SK-N-SH (cell line): ENCODE results near the gene WNT1. TPM values are rescaled to one million over a fixed set of nuclear protein-coding genes. Genes with fewer than 3 reads are reported as not detected.
A peak's percentile ranks its signal among the peaks of the same experiment; 100 is the strongest.

Source experiments
- CTCF ChIA-PET: fragments of 300-600, 350-600 bp; formaldehyde crosslinking; extraction: SDS; loops from one replicate; lab custom pipeline; 2021; lab: Yijun Ruan, JAX
- POLR2A ChIA-PET: fragments of 350-600 bp; sonication (Branson Sonifier 250); formaldehyde crosslinking; extraction: SDS; loops from one replicate; lab custom pipeline; 2020; ENCODE audit warnings: antibody characterized with exemption, inconsistent platforms; lab: Yijun Ruan, JAX
- DNase-seq: peaks from one replicate; pipeline ENCODE4 v3.0.0; 2012
- H2AFZ ChIP-seq: fragments of 200-600 bp; sonication (generic); 2 replicates; pipeline ENCODE4 v1.8.1; 2016; ENCODE audit warnings: antibody characterized with exemption, mild to moderate bottlenecking, low read depth
- H3F3A ChIP-seq: fragments of 200-600 bp; sonication (generic); replicated peaks from 2 replicates; pipeline ENCODE3; 2016; ENCODE audit warnings: antibody characterized with exemption, mild to moderate bottlenecking; ENCODE audit not compliant: insufficient read depth
- H3K27ac ChIP-seq, 2 experiments: fragments of 200-500 bp in 1 of 2; fragments of 200-600 bp in 1 of 2; sonication (Bioruptor generic) in 1 of 2; sonication (generic), shearing (Covaris generic) in 1 of 2; 2 replicates each; pipeline versions ENCODE4 v1.5.1 to v1.6.1; 2014 to 2016; ENCODE audit warnings: low read depth in 2 of 2, inconsistent platforms in 1 of 2, low read length in 1 of 2, mild to moderate bottlenecking in 1 of 2, mixed read lengths in 1 of 2
- H3K27me3 ChIP-seq: fragments of 200-600 bp; sonication (generic), shearing (Covaris generic); 2 replicates; pipeline ENCODE4 v1.6.1; 2016; ENCODE audit warnings: mixed run types; ENCODE audit not compliant: insufficient read depth
- H3K36me3 ChIP-seq, 2 experiments: fragments of 200-500 bp in 1 of 2; fragments of 200-600 bp in 1 of 2; sonication (Bioruptor generic) in 1 of 2; sonication (generic) in 1 of 2; replicated peaks in 1 of 2; 2 replicates each; pipeline versions ENCODE3 to v1.5.1; 2014 to 2016; ENCODE audit warnings: low read length in 1 of 2, mild to moderate bottlenecking in 1 of 2; ENCODE audit not compliant: insufficient read depth in 2 of 2, control insufficient read depth in 1 of 2
- H3K4me1 ChIP-seq, 2 experiments: fragments of 200-500 bp in 1 of 2; fragments of 200-600 bp in 1 of 2; sonication (Bioruptor generic) in 1 of 2; sonication (generic), shearing (Covaris generic) in 1 of 2; 2 replicates each; pipeline versions ENCODE4 v1.5.1 to v1.6.1; 2014 to 2016; ENCODE audit warnings: low read depth in 1 of 2, low read length in 1 of 2, mixed run types in 1 of 2; ENCODE audit not compliant: insufficient read depth in 2 of 2, control insufficient read depth in 1 of 2
- H3K4me2 ChIP-seq: fragments of 200-600 bp; sonication (generic), shearing (Covaris generic); 2 replicates; pipeline ENCODE4 v1.6.1; 2017; ENCODE audit warnings: mixed run types
- H3K4me3 ChIP-seq, 2 experiments: fragments of 200-500 bp in 1 of 2; fragments of 200-600 bp in 1 of 2; sonication (Bioruptor generic) in 1 of 2; sonication (generic), shearing (Covaris generic) in 1 of 2; 2 replicates each; pipeline versions ENCODE4 v1.5.1 to v1.8.1; 2014 to 2016; ENCODE audit warnings: low read depth in 2 of 2, inconsistent platforms in 1 of 2, low read length in 1 of 2, mild to moderate bottlenecking in 1 of 2, mixed read lengths in 1 of 2, moderate library complexity in 1 of 2
- H3K79me2 ChIP-seq: fragments of 200-600 bp; sonication (generic); 2 replicates; pipeline ENCODE4 v1.8.1; 2017; ENCODE audit warnings: mild to moderate bottlenecking; ENCODE audit not compliant: insufficient read depth
- H3K9ac ChIP-seq: fragments of 200-600 bp; sonication (generic); 2 replicates; pipeline ENCODE4 v1.6.1; 2017; ENCODE audit warnings: mixed run types
- H3K9me2 ChIP-seq: fragments of 200-600 bp; sonication (generic); 2 replicates; pipeline ENCODE4 v1.6.1; 2017; ENCODE audit warnings: mixed run types
- H3K9me3 ChIP-seq: fragments of 200-600 bp; sonication (generic); 2 replicates; pipeline ENCODE4 v1.6.1; 2017; ENCODE audit warnings: mixed run types, mild to moderate bottlenecking, moderate library complexity
- H4K20me1 ChIP-seq: fragments of 200-600 bp; sonication (generic); 2 replicates; pipeline ENCODE4 v1.6.1; 2017; ENCODE audit warnings: mild to moderate bottlenecking, mixed run types; ENCODE audit not compliant: insufficient read depth
- EP300 ChIP-seq, 2 experiments: IDR thresholded peaks; 2 replicates each; pipeline versions ENCODE4 v1.4.0 to v1.6.1; 2012; ENCODE audit warnings: borderline replicate concordance in 1 of 2, low read depth in 1 of 2, low read length in 1 of 2
- FOSL2 ChIP-seq: IDR thresholded peaks from 2 replicates; pipeline ENCODE4 v1.4.0; 2012; ENCODE audit warnings: low read depth, mild to moderate bottlenecking, moderate library complexity, borderline replicate concordance
- FOXJ3 ChIP-seq: sonication (generic); formaldehyde crosslinking; IDR thresholded peaks from 2 replicates; pipeline ENCODE4 v1.5.1; 2020; ENCODE audit warnings: mild to moderate bottlenecking, missing genetic modification reagents
- JUND ChIP-seq: IDR thresholded peaks from 2 replicates; pipeline ENCODE4 v1.4.0; 2012
- RAD21 ChIP-seq: IDR thresholded peaks from 2 replicates; pipeline ENCODE4 v1.6.1; 2012; ENCODE audit warnings: mild to moderate bottlenecking, low read length
- REST ChIP-seq: IDR thresholded peaks from 2 replicates; pipeline ENCODE4 v1.6.1; 2012; ENCODE audit warnings: mild to moderate bottlenecking, low read depth, low read length, moderate library complexity
- USF1 ChIP-seq: IDR thresholded peaks from 2 replicates; pipeline ENCODE4 v1.4.0; 2012; ENCODE audit warnings: low read depth, borderline replicate concordance
- YY1 ChIP-seq: IDR thresholded peaks from 2 replicates; pipeline ENCODE4 v1.4.0; 2012; ENCODE audit warnings: low read depth, mild to moderate bottlenecking
- WGBS: methylation state at CpG from one replicate; pipeline ENCODE4 v1.1.6; 2017; ENCODE audit warnings: low lambda C conversion rate; 5-methylcytosine and 5-hydroxymethylcytosine counted together
- polyA plus RNA-seq, 3 experiments: library from polyadenylated mRNA; depleted of rRNA; stranded (reverse); fragments of >200 nt; gene quantifications; 2 replicates each; pipeline ENCODE4 v1.2.3, GENCODE V29; 2012
- TF ChIP-seq, protein P1 (sequence below): fragments of 200-600 bp; sonication (generic); IDR thresholded peaks from 2 replicates; pipeline ENCODE4 v1.6.1; 2017; ENCODE audit warnings: antibody characterized with exemption, mild to moderate bottlenecking, moderate library complexity

WNT1 gene
- polyA plus RNA-seq, 1 of the 3 experiments (the other 2 are of a cell fraction), result not detected

- no peak for TF ChIP-seq FOSL2
- no peak for TF ChIP-seq FOXJ3 (CRISPR knock-in tag)
- TF ChIP-seq JUND, result no peak
- no peak for TF ChIP-seq YY1
- no peak for TF ChIP-seq EP300 (IDR thresholded peaks at IDR 0.05; ENCODE audit: borderline replicate concordance in 1 of 2, low read depth in 1 of 2, low read length in 1 of 2)
- TF ChIP-seq, protein P1, sequence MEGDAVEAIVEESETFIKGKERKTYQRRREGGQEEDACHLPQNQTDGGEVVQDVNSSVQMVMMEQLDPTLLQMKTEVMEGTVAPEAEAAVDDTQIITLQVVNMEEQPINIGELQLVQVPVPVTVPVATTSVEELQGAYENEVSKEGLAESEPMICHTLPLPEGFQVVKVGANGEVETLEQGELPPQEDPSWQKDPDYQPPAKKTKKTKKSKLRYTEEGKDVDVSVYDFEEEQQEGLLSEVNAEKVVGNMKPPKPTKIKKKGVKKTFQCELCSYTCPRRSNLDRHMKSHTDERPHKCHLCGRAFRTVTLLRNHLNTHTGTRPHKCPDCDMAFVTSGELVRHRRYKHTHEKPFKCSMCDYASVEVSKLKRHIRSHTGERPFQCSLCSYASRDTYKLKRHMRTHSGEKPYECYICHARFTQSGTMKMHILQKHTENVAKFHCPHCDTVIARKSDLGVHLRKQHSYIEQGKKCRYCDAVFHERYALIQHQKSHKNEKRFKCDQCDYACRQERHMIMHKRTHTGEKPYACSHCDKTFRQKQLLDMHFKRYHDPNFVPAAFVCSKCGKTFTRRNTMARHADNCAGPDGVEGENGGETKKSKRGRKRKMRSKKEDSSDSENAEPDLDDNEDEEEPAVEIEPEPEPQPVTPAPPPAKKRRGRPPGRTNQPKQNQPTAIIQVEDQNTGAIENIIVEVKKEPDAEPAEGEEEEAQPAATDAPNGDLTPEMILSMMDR, result no peak
- TF ChIP-seq, all 33 proteins: peak for 0
Measured at GRCh38 chr12:49027846-49028555, 49.9 kb downstream of the WNT1 start (continued).

GRCh38 chr12:49028666-49029275, 50.6 kb downstream of the WNT1 start:
- H4K20me1 ChIP-seq, result no peaks in the 10 kb centered on the region
- H3K27me3 ChIP-seq, result no peaks in the 10 kb centered on the region
- H3K9me3 ChIP-seq, result no peaks in the 10 kb centered on the region
- no peaks in the 10 kb centered on the region for H3K79me2 ChIP-seq
- no peaks in the 10 kb centered on the region for H3K9me2 ChIP-seq
- H3F3A ChIP-seq, result peaks cover 9% of the 10 kb centered on the region
- ChIA-PET CTCF (interaction anchor here (1.1 to 2.6 kb wide), 2 partner anchors 15 to 105 kb away, joined by 3 to 18 read pairs; no protein-coding TSS in a partner anchor), POLR2A (interaction anchor here (1.3 kb wide), 1 partner anchor 12 kb away, joined by 3 read pairs; no protein-coding TSS in a partner anchor)
- TF ChIP-seq EP300 (IDR thresholded peaks at IDR 0.05; ENCODE audit: borderline replicate concordance in 1 of 2, low read depth in 1 of 2, low read length in 1 of 2) (no peak), YY1 (no peak), USF1 (no peak), REST (no peak), RAD21 (no peak)
- H3K4me3 ChIP-seq, result no peak overlapping the region
- H3K9ac ChIP-seq, result no peak overlapping the region
- WGBS, result 84% methylated on average over 10 of the region's 10 CpGs
- H3K4me2 ChIP-seq, result no peak overlapping the region
- no peaks in the 10 kb centered on the region for H3K4me1 ChIP-seq
- H2AFZ ChIP-seq, result no peak overlapping the region
- H3K27ac ChIP-seq, result no peak overlapping the region
- H3K36me3 ChIP-seq, result peaks cover 43 to 92% of the 10 kb centered on the region in 2 experiments
- DNase-seq, result peak; percentile 20
